Neural progenitor cell (in vitro differentiated cells): ENCODE data around the gene INTU.

ENCODE experiments used
- EZH2 ChIP-seq: fragments of 200-600 bp; sonication (generic); IDR thresholded peaks from 2 replicates; pipeline ENCODE4 v1.6.1; 2017; ENCODE audit warnings: antibody characterized with exemption, mild to moderate bottlenecking, moderate library complexity
- EZH2phosphoT487 ChIP-seq: fragments of 200-600 bp; sonication (generic); IDR thresholded peaks from 2 replicates; pipeline ENCODE4 v1.6.1; 2017; ENCODE audit warnings: antibody characterized with exemption
- TF ChIP-seq, protein P1 (sequence below): fragments of 200-600 bp; sonication (generic); IDR thresholded peaks from 2 replicates; pipeline ENCODE4 v1.5.1; 2017; ENCODE audit warnings: antibody characterized with exemption, mild to moderate bottlenecking

DNA sequence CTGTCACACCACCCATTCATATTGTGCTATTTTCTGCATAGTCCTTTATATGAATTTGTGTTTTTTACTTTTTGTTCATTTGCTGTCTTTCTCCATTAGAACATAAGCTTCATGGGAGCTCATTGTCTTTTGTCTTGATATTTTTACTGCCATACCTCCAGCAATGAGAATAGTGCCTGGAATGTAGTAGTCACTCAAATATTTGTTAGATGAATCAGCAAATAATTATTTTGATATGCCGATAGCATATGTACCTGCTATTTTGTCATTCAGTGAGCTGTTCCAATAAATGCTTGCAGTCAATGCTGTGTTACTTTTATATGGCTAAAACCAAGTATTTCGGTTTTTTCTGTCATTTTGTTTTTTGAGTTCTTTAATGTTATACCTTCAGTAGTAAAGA lies 53.9 kb downstream of the INTU start:
- TF ChIP-seq EZH2 (no peak), EZH2phosphoT487 (no peak)
- TF ChIP-seq, protein P1, sequence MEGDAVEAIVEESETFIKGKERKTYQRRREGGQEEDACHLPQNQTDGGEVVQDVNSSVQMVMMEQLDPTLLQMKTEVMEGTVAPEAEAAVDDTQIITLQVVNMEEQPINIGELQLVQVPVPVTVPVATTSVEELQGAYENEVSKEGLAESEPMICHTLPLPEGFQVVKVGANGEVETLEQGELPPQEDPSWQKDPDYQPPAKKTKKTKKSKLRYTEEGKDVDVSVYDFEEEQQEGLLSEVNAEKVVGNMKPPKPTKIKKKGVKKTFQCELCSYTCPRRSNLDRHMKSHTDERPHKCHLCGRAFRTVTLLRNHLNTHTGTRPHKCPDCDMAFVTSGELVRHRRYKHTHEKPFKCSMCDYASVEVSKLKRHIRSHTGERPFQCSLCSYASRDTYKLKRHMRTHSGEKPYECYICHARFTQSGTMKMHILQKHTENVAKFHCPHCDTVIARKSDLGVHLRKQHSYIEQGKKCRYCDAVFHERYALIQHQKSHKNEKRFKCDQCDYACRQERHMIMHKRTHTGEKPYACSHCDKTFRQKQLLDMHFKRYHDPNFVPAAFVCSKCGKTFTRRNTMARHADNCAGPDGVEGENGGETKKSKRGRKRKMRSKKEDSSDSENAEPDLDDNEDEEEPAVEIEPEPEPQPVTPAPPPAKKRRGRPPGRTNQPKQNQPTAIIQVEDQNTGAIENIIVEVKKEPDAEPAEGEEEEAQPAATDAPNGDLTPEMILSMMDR: no peak
